ENCODE data around the gene UGT1A1.

DNA sequence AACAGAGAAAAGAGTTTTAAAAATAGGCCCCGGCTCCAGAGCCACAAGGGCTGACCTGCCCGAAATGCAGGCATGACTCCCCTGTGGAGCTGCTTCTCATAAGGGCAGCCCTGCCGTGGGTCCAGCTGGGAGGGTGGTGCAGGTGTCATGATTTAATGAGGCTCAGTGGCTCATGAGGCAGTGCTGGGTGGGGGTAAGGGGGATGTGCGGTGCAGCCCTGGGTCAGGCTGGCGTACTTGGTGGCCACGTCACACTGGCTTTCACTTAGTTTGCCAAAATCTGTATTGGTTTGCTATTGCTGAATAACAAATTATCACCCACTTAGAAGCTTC lies 60.7 kb downstream of the UGT1A1 start:
- no peak for TF ChIP-seq YY1 (IDR thresholded peaks at IDR 0.05; ENCODE audit: insufficient read depth, insufficient replicate concordance, low read depth, low read length)
- TF ChIP-seq ZNF335 (CRISPR knock-in tag; IDR thresholded peaks at IDR 0.05): no peak
- TF ChIP-seq, protein P1, sequence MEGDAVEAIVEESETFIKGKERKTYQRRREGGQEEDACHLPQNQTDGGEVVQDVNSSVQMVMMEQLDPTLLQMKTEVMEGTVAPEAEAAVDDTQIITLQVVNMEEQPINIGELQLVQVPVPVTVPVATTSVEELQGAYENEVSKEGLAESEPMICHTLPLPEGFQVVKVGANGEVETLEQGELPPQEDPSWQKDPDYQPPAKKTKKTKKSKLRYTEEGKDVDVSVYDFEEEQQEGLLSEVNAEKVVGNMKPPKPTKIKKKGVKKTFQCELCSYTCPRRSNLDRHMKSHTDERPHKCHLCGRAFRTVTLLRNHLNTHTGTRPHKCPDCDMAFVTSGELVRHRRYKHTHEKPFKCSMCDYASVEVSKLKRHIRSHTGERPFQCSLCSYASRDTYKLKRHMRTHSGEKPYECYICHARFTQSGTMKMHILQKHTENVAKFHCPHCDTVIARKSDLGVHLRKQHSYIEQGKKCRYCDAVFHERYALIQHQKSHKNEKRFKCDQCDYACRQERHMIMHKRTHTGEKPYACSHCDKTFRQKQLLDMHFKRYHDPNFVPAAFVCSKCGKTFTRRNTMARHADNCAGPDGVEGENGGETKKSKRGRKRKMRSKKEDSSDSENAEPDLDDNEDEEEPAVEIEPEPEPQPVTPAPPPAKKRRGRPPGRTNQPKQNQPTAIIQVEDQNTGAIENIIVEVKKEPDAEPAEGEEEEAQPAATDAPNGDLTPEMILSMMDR (CRISPR knock-in tag; IDR thresholded peaks at IDR 0.05): no peak
- no peak for TF ChIP-seq BRD4 (CRISPR knock-in tag; IDR thresholded peaks at IDR 0.05)
- TF ChIP-seq, protein P2, sequence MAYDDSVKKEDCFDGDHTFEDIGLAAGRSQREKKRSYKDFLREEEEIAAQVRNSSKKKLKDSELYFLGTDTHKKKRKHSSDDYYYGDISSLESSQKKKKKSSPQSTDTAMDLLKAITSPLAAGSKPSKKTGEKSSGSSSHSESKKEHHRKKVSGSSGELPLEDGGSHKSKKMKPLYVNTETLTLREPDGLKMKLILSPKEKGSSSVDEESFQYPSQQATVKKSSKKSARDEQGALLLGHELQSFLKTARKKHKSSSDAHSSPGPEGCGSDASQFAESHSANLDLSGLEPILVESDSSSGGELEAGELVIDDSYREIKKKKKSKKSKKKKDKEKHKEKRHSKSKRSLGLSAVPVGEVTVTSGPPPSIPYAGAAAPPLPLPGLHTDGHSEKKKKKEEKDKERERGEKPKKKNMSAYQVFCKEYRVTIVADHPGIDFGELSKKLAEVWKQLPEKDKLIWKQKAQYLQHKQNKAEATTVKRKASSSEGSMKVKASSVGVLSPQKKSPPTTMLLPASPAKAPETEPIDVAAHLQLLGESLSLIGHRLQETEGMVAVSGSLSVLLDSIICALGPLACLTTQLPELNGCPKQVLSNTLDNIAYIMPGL (CRISPR knock-in tag; IDR thresholded peaks at IDR 0.05; ENCODE audit: borderline replicate concordance in 1 of 2, low read depth in 1 of 2): no peak
- TF ChIP-seq NFATC3 (CRISPR knock-in tag; IDR thresholded peaks at IDR 0.05): no peak
- TF ChIP-seq, protein P3, sequence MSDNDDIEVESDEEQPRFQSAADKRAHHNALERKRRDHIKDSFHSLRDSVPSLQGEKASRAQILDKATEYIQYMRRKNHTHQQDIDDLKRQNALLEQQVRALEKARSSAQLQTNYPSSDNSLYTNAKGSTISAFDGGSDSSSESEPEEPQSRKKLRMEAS (IDR thresholded peaks at IDR 0.05): no peak
- TF ChIP-seq, protein P4, sequence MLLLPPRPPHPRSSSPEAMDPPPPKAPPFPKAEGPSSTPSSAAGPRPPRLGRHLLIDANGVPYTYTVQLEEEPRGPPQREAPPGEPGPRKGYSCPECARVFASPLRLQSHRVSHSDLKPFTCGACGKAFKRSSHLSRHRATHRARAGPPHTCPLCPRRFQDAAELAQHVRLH (CRISPR knock-in tag; IDR thresholded peaks at IDR 0.05; ENCODE audit: borderline replicate concordance, low read depth): no peak
- TF ChIP-seq, protein P5, sequence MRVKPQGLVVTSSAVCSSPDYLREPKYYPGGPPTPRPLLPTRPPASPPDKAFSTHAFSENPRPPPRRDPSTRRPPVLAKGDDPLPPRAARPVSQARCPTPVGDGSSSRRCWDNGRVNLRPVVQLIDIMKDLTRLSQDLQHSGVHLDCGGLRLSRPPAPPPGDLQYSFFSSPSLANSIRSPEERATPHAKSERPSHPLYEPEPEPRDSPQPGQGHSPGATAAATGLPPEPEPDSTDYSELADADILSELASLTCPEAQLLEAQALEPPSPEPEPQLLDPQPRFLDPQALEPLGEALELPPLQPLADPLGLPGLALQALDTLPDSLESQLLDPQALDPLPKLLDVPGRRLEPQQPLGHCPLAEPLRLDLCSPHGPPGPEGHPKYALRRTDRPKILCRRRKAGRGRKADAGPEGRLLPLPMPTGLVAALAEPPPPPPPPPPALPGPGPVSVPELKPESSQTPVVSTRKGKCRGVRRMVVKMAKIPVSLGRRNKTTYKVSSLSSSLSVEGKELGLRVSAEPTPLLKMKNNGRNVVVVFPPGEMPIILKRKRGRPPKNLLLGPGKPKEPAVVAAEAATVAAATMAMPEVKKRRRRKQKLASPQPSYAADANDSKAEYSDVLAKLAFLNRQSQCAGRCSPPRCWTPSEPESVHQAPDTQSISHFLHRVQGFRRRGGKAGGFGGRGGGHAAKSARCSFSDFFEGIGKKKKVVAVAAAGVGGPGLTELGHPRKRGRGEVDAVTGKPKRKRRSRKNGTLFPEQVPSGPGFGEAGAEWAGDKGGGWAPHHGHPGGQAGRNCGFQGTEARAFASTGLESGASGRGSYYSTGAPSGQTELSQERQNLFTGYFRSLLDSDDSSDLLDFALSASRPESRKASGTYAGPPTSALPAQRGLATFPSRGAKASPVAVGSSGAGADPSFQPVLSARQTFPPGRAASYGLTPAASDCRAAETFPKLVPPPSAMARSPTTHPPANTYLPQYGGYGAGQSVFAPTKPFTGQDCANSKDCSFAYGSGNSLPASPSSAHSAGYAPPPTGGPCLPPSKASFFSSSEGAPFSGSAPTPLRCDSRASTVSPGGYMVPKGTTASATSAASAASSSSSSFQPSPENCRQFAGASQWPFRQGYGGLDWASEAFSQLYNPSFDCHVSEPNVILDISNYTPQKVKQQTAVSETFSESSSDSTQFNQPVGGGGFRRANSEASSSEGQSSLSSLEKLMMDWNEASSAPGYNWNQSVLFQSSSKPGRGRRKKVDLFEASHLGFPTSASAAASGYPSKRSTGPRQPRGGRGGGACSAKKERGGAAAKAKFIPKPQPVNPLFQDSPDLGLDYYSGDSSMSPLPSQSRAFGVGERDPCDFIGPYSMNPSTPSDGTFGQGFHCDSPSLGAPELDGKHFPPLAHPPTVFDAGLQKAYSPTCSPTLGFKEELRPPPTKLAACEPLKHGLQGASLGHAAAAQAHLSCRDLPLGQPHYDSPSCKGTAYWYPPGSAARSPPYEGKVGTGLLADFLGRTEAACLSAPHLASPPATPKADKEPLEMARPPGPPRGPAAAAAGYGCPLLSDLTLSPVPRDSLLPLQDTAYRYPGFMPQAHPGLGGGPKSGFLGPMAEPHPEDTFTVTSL (CRISPR knock-in tag; IDR thresholded peaks at IDR 0.05; ENCODE audit: borderline replicate concordance): no peak
